HUES6 (cell line): Measurements from ENCODE around the gene HOTAIR.

ENCODE experiments used
- H3K27ac ChIP-seq: 2 replicates; pipeline ENCODE4 v1.7.0; 2013; ENCODE audit warnings: low read depth, mild to moderate bottlenecking, low read length, inconsistent platforms
- H3K27me3 ChIP-seq: 2 replicates; pipeline ENCODE4 v1.6.1; 2013; ENCODE audit warnings: low read length; ENCODE audit not compliant: control insufficient read depth, insufficient read depth
- H3K36me3 ChIP-seq: 2 replicates; pipeline ENCODE4 v1.6.1; 2013; ENCODE audit warnings: low read length; ENCODE audit not compliant: control insufficient read depth, insufficient read depth
- H3K4me1 ChIP-seq: 2 replicates; pipeline ENCODE4 v1.6.1; 2013; ENCODE audit warnings: low read length; ENCODE audit not compliant: control insufficient read depth, insufficient read depth
- H3K4me3 ChIP-seq: 2 replicates; pipeline ENCODE4 v1.5.1; 2013; ENCODE audit warnings: low read depth, low read length
- H3K9ac ChIP-seq: one replicate; pipeline ENCODE4 v1.6.1; 2013; ENCODE audit warnings: mild to moderate bottlenecking, low read length
- H3K9me3 ChIP-seq: 2 replicates; pipeline ENCODE4 v1.6.1; 2013; ENCODE audit warnings: low read depth, low read length; ENCODE audit not compliant: control insufficient read depth, insufficient read depth

The HOTAIR gene

GRCh38 chr12:53989227-53990113 is 14.7 kb upstream of the HOTAIR start:
- no peaks in the 10 kb centered on the region for H3K4me1 ChIP-seq
- H3K27ac ChIP-seq = no peak overlapping the region
- peaks cover 100% of the 10 kb centered on the region for H3K27me3 ChIP-seq
- H3K36me3 ChIP-seq = no peaks in the 10 kb centered on the region
- peaks cover 6% of the 10 kb centered on the region; the same call in 1 of the 2 replicates for H3K9me3 ChIP-seq
- no peak overlapping the region for H3K9ac ChIP-seq
- no peak overlapping the region for H3K4me3 ChIP-seq

- H3K36me3 ChIP-seq = no peaks in the 10 kb centered on the region
- H3K9me3 ChIP-seq = peaks cover 6% of the 10 kb centered on the region; the same call in 1 of the 2 replicates
- no peak overlapping the region; the same call in 1 of the 2 replicates for H3K4me3 ChIP-seq
- H3K27me3 ChIP-seq = peaks cover 100% of the 10 kb centered on the region
- H3K4me1 ChIP-seq = no peaks in the 10 kb centered on the region
- no peak overlapping the region for H3K27ac ChIP-seq
- H3K9ac ChIP-seq = peak overlapping the region; percentile 58
Measured at GRCh38 chr12:53988541-53989226, 13.9 kb upstream of the HOTAIR start.

DNA sequence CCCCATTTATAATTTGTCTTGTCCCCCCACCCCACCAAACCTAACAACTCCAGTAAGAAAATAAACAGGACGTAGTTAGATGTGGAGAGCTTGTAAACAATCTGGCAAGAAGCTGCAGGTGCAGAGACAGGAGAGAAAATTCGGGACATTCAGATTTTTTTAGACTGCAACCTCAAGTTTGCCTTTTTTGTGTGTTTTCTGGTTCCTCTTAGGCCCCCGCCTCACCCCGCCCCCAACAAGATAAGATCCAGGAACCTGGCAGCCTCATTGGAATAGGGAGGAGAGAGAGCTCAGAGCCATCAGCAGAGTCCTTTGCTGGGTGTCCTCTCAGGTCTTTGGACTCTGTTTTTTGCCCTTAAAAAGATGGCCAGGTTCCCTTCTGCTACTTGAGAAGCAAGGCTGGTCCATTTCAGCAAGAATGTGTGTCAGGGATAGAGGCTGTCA is 13.1 kb upstream of the HOTAIR start:
- Histone ChIP-seq H3K9ac (peak overlapping the region; percentile 58), H3K27ac (no peak overlapping the region), H3K9me3 (peaks cover 6% of the 10 kb centered on the region; the same call in 1 of the 2 replicates), H3K4me1 (no peaks in the 10 kb centered on the region), H3K36me3 (no peaks in the 10 kb centered on the region), H3K27me3 (peaks cover 100% of the 10 kb centered on the region), H3K4me3 (no peak overlapping the region; the same call in 1 of the 2 replicates)

DNA sequence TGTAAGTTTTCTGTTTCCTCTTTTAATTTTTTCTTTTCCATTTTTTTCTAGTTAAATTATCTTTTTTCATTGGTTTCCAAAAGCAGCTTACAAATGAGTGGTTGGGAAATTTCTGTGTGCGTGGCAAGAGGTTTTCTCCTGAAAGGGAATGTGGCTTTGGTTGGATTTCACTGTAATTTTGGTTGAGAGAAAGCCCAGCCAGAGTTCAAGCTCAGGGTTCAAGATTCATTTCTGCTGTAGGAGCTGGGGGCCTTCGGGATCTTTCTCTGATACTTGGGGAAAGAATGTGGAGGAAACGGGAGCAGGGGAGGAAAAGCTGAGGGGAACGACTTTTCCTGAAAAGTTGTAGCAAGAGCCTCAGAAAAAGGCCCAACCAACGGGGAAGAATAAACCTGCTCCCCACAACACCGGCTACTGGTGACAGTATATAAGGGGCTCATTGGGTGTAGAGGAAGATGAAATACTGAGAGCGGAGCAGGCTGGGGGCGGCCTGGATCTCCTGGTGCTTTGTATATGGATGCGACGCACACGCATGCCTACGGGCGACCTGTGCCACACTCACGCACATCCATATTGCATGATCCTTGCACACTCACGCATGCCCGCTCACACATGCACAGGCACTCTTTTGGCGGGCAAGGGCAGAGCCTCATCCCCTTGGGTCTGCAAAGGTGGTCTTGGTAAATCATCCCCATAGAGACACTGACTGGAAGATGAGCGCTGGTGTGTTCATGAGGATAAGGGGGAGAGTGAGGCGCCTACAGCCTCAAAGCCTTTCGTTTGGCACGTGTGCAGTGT is 12.1 kb upstream of the HOTAIR start:
- peak overlapping the region; percentile 39; the same call in 1 of the 2 replicates for H3K4me3 ChIP-seq
- no peaks in the 10 kb centered on the region for H3K36me3 ChIP-seq
- H3K4me1 ChIP-seq = 0 out of 2 replicates have a peak, but pooled peaks cover 3% of the 10 kb centered on the region
- peaks cover 100% of the 10 kb centered on the region for H3K27me3 ChIP-seq
- H3K27ac ChIP-seq = no peak overlapping the region
- H3K9me3 ChIP-seq = peaks cover 6% of the 10 kb centered on the region; the same call in 1 of the 2 replicates
- H3K9ac ChIP-seq = peak overlapping the region; percentile 38

GRCh38 chr12:53985994-53986685 is 11.4 kb upstream of the HOTAIR start:
- Histone ChIP-seq H3K9me3 (peaks cover 6% of the 10 kb centered on the region; the same call in 1 of the 2 replicates), H3K36me3 (no peaks in the 10 kb centered on the region), H3K9ac (peak overlapping the region; percentile 64), H3K4me1 (0 out of 2 replicates have a peak, but pooled peaks cover 3% of the 10 kb centered on the region), H3K27me3 (peaks cover 100% of the 10 kb centered on the region), H3K4me3 (peak overlapping the region; percentile 39), H3K27ac (no peak overlapping the region)

DNA sequence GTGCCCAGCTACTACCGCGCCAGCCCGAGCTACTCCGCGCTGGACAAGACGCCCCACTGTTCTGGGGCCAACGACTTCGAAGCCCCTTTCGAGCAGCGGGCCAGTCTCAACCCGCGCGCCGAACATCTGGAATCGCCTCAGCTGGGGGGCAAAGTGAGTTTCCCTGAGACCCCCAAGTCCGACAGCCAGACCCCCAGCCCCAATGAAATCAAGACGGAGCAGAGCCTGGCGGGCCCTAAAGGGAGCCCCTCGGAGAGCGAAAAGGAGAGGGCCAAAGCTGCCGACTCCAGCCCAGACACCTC is 10.9 kb upstream of the HOTAIR start:
- 0 out of 2 replicates have a peak, but pooled peaks cover 3% of the 10 kb centered on the region for H3K4me1 ChIP-seq
- no peak overlapping the region for H3K27ac ChIP-seq
- H3K27me3 ChIP-seq = peaks cover 100% of the 10 kb centered on the region
- no peaks in the 10 kb centered on the region for H3K36me3 ChIP-seq
- H3K9ac ChIP-seq = peak overlapping the region; percentile 64
- peak overlapping the region; percentile 39 for H3K4me3 ChIP-seq
- H3K9me3 ChIP-seq = peaks cover 6% of the 10 kb centered on the region; the same call in 1 of the 2 replicates

DNA sequence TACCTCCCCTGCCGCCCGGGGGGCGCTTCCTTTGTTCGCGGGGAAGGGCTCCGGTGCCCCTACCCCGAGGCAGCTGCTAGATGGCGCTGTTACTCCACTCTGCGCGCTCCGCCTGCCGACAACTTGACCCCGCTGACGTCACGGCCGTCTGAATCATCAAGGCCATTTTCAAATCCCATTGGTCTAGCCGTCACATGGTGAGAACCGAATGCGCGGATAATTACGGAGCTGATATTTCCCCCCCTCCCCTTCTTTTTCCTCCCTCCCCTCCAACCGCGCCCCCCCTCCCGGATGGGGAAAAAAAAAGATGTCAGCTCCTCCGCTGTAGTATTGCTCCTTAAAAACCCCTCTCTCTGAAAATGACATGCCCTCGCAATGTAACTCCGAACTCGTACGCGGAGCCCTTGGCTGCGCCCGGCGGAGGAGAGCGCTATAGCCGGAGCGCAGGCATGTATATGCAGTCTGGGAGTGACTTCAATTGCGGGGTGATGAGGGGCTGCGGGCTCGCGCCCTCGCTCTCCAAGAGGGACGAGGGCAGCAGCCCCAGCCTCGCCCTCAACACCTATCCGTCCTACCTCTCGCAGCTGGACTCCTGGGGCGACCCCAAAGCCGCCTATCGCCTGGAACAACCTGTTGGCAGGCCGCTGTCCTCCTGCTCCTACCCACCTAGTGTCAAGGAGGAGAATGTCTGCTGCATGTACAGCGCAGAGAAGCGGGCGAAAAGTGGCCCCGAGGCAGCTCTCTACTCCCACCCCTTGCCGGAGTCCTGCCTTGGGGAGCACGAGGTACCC is 10.3 kb upstream of the HOTAIR start, which contains the start of gene HOXC10:
TSS of gene HOXC10 (plus strand) at position 246 of the 791 bp plus-strand sequence. CDS start at position 360, 114 bp downstream.
- H3K9me3 ChIP-seq = peaks cover 6% of the 10 kb centered on the region; the same call in 1 of the 2 replicates
- peaks cover 100% of the 10 kb centered on the region for H3K27me3 ChIP-seq
- peak within 1 kb of the TSS; percentile 64 for H3K9ac ChIP-seq
- 0 out of 2 replicates have a peak, but pooled peaks cover 3% of the 10 kb centered on the region for H3K4me1 ChIP-seq
- H3K27ac ChIP-seq = no peak within 1 kb of the TSS
- peak within 1 kb of the TSS; percentile 39 for H3K4me3 ChIP-seq
- H3K36me3 ChIP-seq = no peaks in the 10 kb centered on the region

DNA sequence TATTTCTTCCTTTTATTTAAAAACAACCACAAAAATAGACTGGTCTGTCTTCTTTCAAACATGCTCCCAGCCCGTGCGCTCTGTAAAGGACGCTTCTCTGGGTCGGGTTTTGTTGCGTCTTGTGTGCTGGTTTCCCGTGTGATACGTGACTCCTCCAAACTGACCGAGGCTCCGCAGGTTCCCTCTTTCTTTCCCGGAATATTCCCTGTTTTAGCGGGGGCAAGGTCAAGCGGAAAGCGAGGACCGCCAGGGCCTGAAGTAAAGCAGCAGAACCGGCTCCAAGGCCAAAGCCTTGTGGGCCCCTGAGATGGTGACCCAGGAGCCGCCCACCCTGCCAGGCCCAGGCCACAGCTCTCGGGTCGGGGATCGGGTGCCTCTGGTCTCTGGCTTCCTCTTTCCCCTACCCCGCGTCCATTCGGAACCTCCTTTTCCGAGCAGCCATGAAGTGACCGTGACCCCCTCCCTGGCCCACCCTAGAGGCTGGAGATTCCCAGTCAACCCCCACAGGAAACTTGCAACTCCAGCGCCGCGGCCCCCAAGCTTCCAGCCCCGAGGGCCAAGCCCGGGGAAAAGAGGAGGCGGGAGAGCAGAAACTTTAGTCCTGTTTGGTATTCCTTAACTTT is 9.3 kb upstream of the HOTAIR start:
- H3K27ac ChIP-seq = no peak overlapping the region
- H3K9me3 ChIP-seq = peaks cover 6% of the 10 kb centered on the region; the same call in 1 of the 2 replicates
- peaks cover 100% of the 10 kb centered on the region for H3K27me3 ChIP-seq
- 0 out of 2 replicates have a peak, but pooled peaks cover 3% of the 10 kb centered on the region for H3K4me1 ChIP-seq
- H3K36me3 ChIP-seq = no peaks in the 10 kb centered on the region
- no peak overlapping the region for H3K4me3 ChIP-seq
- peak overlapping the region; percentile 44 for H3K9ac ChIP-seq

GRCh38 chr12:53983568-53983949 is 8.8 kb upstream of the HOTAIR start:
- H3K27me3 ChIP-seq = peaks cover 100% of the 10 kb centered on the region
- 0 out of 2 replicates have a peak, but pooled peaks cover 3% of the 10 kb centered on the region for H3K4me1 ChIP-seq
- no peak overlapping the region for H3K27ac ChIP-seq
- H3K4me3 ChIP-seq = no peak overlapping the region
- peaks cover 6% of the 10 kb centered on the region; the same call in 1 of the 2 replicates for H3K9me3 ChIP-seq
- peak overlapping the region; percentile 44 for H3K9ac ChIP-seq
- H3K36me3 ChIP-seq = no peaks in the 10 kb centered on the region
